T-helper 17 cell (primary cell): ENCODE data around the gene NACC2. TPM values are rescaled to one million over a fixed set of nuclear protein-coding genes. Genes with fewer than 3 reads are reported as not detected.

ENCODE experiments used
- ATAC-seq: fragments of 150-1000 bp; cut with Tn5 transposase; 2 replicates; pipeline ENCODE4 v1.10.0; 2021; ENCODE audit warnings: mild to moderate bottlenecking, moderate library complexity
- DNase-seq, 3 donors: peaks; one replicate each; pipeline versions ENCODE4 v3.0.0 to v3.0.0-alpha.2; 2020 to 2021
- H3K9me3 ChIP-seq: one replicate; pipeline ENCODE4 v1.7.0; 2013; ENCODE audit warnings: low read length, mild to moderate bottlenecking; ENCODE audit not compliant: control insufficient read depth, poor library complexity, severe bottlenecking
- H3K27ac Mint-ChIP-seq: one replicate; pipeline ENCODE4 v1.8.0; 2022; ENCODE audit warnings: mild to moderate bottlenecking, moderate library complexity, mixed read lengths
- H3K27me3 Mint-ChIP-seq: one replicate; pipeline ENCODE4 v1.8.0; 2022; ENCODE audit warnings: mixed read lengths
- H3K36me3 Mint-ChIP-seq: one replicate; pipeline ENCODE4 v1.8.0; 2022; ENCODE audit warnings: low read depth, mixed read lengths
- H3K4me1 Mint-ChIP-seq: one replicate; pipeline ENCODE4 v1.8.0; 2022; ENCODE audit warnings: mild to moderate bottlenecking, mixed read lengths
- H3K4me3 Mint-ChIP-seq: one replicate; pipeline ENCODE4 v1.8.0; 2022; ENCODE audit warnings: mild to moderate bottlenecking, moderate library complexity, mixed read lengths
- total RNA-seq, 4 donors: library from RNA in 2 of 4; stranded (reverse) in 2 of 4; gene quantifications; one replicate each; pipeline ENCODE4 v1.2.3 and lab custom pipeline; 2022 to 2026

The NACC2 gene
- total RNA-seq, 2 donors from 2014 or later, result 5.8 to 5.9 TPM

- no peak for ATAC-seq
- no peaks in the 10 kb centered on the region for H3K9me3 ChIP-seq
- Mint-ChIP-seq H3K4me1 (peaks cover 18% of the 10 kb centered on the region), H3K36me3 (no peaks in the 10 kb centered on the region), H3K27me3 (peaks cover 9% of the 10 kb centered on the region), H3K4me3 (no peak overlapping the region), H3K27ac (no peak overlapping the region)
- DNase-seq, result no peak
Measured at GRCh38 chr9:135958485-135958884, 136.6 kb downstream of the NACC2 start.

GRCh38 chr9:135957431-135957830 lies 137.7 kb downstream of the NACC2 start:
- Mint-ChIP-seq H3K27ac (no peak overlapping the region), H3K4me1 (peaks cover 13% of the 10 kb centered on the region), H3K36me3 (peaks cover 2% of the 10 kb centered on the region), H3K4me3 (no peak overlapping the region), H3K27me3 (peaks cover 2% of the 10 kb centered on the region)
- no peaks in the 10 kb centered on the region for H3K9me3 ChIP-seq
- no peak for DNase-seq
- ATAC-seq, result no peak

GRCh38 chr9:135956802-135957174 lies 138.3 kb downstream of the NACC2 start:
- peaks cover 11% of the 10 kb centered on the region for H3K4me1 Mint-ChIP-seq
- ATAC-seq (no peak), DNase-seq (no peak)
- peaks cover 2% of the 10 kb centered on the region for H3K36me3 Mint-ChIP-seq
- no peaks in the 10 kb centered on the region for H3K27me3 Mint-ChIP-seq
- no peak overlapping the region for H3K4me3 Mint-ChIP-seq
- no peaks in the 10 kb centered on the region for H3K9me3 ChIP-seq
- peak overlapping the region; percentile 8 for H3K27ac Mint-ChIP-seq

Other genes starting within 250 kb of the NACC2 start
- gene CAMSAP1, start 187.7 kb downstream of the NACC2 start, total RNA-seq, result 10 to 100 TPM; 32.6 to 39.3 TPM
- gene UBAC1, start 133.9 kb downstream of the NACC2 start, total RNA-seq, result 10 to 100 TPM; 23.2 to 23.7 TPM
- gene TMEM250, start 23.6 kb upstream of the NACC2 start, total RNA-seq, result 10 to 100 TPM; 17.9 to 21.8 TPM
- gene LHX3, start 109.8 kb upstream of the NACC2 start, total RNA-seq, result under 1 TPM; 0.10 to 0.18 TPM
- gene QSOX2, start 150.5 kb upstream of the NACC2 start, total RNA-seq, result 10 to 100 TPM; 12.6 to 15.5 TPM
- gene CCDC187, start 208.8 kb upstream of the NACC2 start, total RNA-seq, result under 1 TPM in 1 of 2 donors, not detected in 1; 0.12 TPM
- gene GPSM1, start 232.2 kb upstream of the NACC2 start, total RNA-seq, result 10 to 100 TPM in 1 of 2 donors, 1 to 10 TPM in 1; 7.4 to 10.8 TPM